OCI-LY1 (cell line): ENCODE data around the gene SULT2B1.

Experiments used
- H2AFZ ChIP-seq: fragments of 200-600 bp; sonication (generic), shearing (Covaris generic); 2 replicates; pipeline ENCODE4 v1.6.0; 2014; ENCODE audit warnings: antibody characterized with exemption, mild to moderate bottlenecking, low read length
- H3F3A ChIP-seq: fragments of 200-600 bp; sonication (generic), shearing (Covaris generic); 2 replicates; pipeline ENCODE4 v1.6.0; 2014; ENCODE audit warnings: mild to moderate bottlenecking, antibody characterized with exemption, low read length, moderate library complexity; ENCODE audit not compliant: insufficient read depth
- H3K27ac ChIP-seq: fragments of 200-600 bp; sonication (generic); 2 replicates; pipeline ENCODE4 v1.5.1; 2014; ENCODE audit warnings: low read length, mixed run types, mild to moderate bottlenecking, low read depth; ENCODE audit not compliant: poor library complexity, severe bottlenecking
- H3K27me3 ChIP-seq: fragments of 200-600 bp; sonication (generic); 2 replicates; pipeline ENCODE4 v1.6.0; 2014; ENCODE audit warnings: antibody characterized with exemption, mild to moderate bottlenecking, low read length, moderate library complexity; ENCODE audit not compliant: insufficient read depth
- H3K36me3 ChIP-seq: fragments of 200-600 bp; sonication (generic); 2 replicates; pipeline ENCODE4 v1.6.1; 2014; ENCODE audit warnings: mild to moderate bottlenecking, antibody characterized with exemption, low read length, moderate library complexity, mixed read lengths; ENCODE audit not compliant: insufficient read depth
- H3K4me1 ChIP-seq: fragments of 200-600 bp; sonication (generic); 2 replicates; pipeline ENCODE4 v1.5.1; 2014; ENCODE audit warnings: mild to moderate bottlenecking, low read length, moderate library complexity; ENCODE audit not compliant: insufficient read depth, severe bottlenecking
- H3K4me2 ChIP-seq: fragments of 200-600 bp; sonication (generic), shearing (Covaris generic); 2 replicates; pipeline ENCODE4 v1.6.1; 2014; ENCODE audit warnings: low read length
- H3K4me3 ChIP-seq: fragments of 200-600 bp; sonication (generic); 2 replicates; pipeline ENCODE4 v1.5.1; 2014; ENCODE audit warnings: low read length, low read depth, mild to moderate bottlenecking, mixed read lengths; ENCODE audit not compliant: poor library complexity, severe bottlenecking
- H3K79me2 ChIP-seq: fragments of 200-600 bp; shearing (Covaris generic); 2 replicates; pipeline ENCODE4 v1.6.1; 2016; ENCODE audit warnings: mixed run types, low read length, mixed read lengths; ENCODE audit not compliant: insufficient read depth
- H3K9ac ChIP-seq: fragments of 200-600 bp; sonication (generic), shearing (Covaris generic); 2 replicates; pipeline ENCODE4 v1.6.1; 2014; ENCODE audit warnings: mild to moderate bottlenecking, low read length, mixed read lengths
- H3K9me2 ChIP-seq: fragments of 200-600 bp; sonication (generic), shearing (Covaris generic); 2 replicates; pipeline ENCODE4 v1.6.1; 2014; ENCODE audit warnings: low read depth, mild to moderate bottlenecking, low read length, mixed read lengths
- H3K9me3 ChIP-seq: fragments of 200-600 bp; shearing (Covaris generic); 2 replicates; pipeline ENCODE4 v1.6.1; 2014; ENCODE audit warnings: low read length, mixed read lengths
- H4K20me1 ChIP-seq: fragments of 200-600 bp; sonication (generic), shearing (Covaris generic); 2 replicates; pipeline ENCODE4 v1.6.0; 2016; ENCODE audit warnings: mild to moderate bottlenecking, low read length; ENCODE audit not compliant: insufficient read depth
- EZH2 ChIP-seq: fragments of 200-600 bp; sonication (generic), shearing (Covaris generic); IDR thresholded peaks from 2 replicates; pipeline ENCODE4 v1.8.0; 2017; ENCODE audit warnings: borderline replicate concordance, mixed run types, mild to moderate bottlenecking, antibody characterized with exemption, low read length, moderate library complexity, mixed read lengths
- TF ChIP-seq, protein P1 (sequence below): fragments of 200-600 bp; sonication (generic), shearing (Covaris generic); IDR thresholded peaks from 2 replicates; pipeline ENCODE4 v1.5.1; 2017; ENCODE audit warnings: mild to moderate bottlenecking, antibody characterized with exemption, low read length, moderate library complexity, mixed read lengths

SULT2B1 gene

DNA sequence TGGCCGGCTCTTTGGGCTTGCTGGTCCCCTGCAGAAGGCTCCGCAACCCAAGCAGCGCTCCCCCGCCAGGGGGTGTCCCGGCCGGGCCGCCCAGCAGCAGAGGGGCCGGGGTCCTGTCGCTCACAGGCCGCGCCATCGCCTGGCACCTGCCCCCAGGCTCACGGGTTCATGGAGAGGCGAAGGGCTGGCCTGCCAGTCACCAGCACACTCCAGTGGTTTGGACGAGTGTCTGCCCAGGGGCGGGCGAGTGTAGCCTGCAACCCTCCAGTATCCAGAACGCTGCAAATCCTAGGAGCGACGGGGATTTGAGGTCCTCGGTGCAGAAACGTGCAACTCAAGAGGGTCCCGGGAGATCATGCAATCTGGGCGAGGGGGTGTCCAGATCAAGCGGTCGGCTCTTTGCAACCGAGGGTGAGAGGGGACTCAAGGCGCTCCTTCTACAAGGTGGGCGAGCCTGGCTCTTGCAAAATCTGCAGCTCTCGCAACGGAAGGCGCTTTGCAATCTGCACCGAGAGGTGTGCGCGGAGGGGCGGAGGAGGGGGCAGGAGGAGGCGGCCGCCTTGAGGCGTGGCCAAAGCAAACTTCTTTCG is 85.0 kb downstream of the SULT2B1 start, which contains the start of gene DBP:
Gene DBP, minus strand, starts transcription at position 521 of the 590 bp plus-strand sequence. Its CDS starts 385 bp downstream, at position 136.
- Histone ChIP-seq H3K4me3 (peak within 1 kb of the TSS; percentile 84), H3K4me2 (peak within 1 kb of the TSS; percentile 93), H2AFZ (no peak within 1 kb of the TSS), H3K9me3 (no peaks in the 10 kb centered on the region), H3K9me2 (no peaks in the 10 kb centered on the region), H3K27me3 (no peaks in the 10 kb centered on the region), H3K79me2 (no peaks in the 10 kb centered on the region), H3K36me3 (no peaks in the 10 kb centered on the region), H4K20me1 (no peaks in the 10 kb centered on the region), H3K9ac (peak within 1 kb of the TSS; percentile 96), H3F3A (0 out of 2 replicates have a peak, but pooled peaks cover 5% of the 10 kb centered on the region), H3K4me1 (peaks cover 53% of the 10 kb centered on the region), H3K27ac (peak within 1 kb of the TSS; percentile 96)
- TF ChIP-seq, protein P1, sequence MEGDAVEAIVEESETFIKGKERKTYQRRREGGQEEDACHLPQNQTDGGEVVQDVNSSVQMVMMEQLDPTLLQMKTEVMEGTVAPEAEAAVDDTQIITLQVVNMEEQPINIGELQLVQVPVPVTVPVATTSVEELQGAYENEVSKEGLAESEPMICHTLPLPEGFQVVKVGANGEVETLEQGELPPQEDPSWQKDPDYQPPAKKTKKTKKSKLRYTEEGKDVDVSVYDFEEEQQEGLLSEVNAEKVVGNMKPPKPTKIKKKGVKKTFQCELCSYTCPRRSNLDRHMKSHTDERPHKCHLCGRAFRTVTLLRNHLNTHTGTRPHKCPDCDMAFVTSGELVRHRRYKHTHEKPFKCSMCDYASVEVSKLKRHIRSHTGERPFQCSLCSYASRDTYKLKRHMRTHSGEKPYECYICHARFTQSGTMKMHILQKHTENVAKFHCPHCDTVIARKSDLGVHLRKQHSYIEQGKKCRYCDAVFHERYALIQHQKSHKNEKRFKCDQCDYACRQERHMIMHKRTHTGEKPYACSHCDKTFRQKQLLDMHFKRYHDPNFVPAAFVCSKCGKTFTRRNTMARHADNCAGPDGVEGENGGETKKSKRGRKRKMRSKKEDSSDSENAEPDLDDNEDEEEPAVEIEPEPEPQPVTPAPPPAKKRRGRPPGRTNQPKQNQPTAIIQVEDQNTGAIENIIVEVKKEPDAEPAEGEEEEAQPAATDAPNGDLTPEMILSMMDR = peak; percentile 39; the same call in 1 of the 2 replicates
- TF ChIP-seq EZH2 = no peak

DNA sequence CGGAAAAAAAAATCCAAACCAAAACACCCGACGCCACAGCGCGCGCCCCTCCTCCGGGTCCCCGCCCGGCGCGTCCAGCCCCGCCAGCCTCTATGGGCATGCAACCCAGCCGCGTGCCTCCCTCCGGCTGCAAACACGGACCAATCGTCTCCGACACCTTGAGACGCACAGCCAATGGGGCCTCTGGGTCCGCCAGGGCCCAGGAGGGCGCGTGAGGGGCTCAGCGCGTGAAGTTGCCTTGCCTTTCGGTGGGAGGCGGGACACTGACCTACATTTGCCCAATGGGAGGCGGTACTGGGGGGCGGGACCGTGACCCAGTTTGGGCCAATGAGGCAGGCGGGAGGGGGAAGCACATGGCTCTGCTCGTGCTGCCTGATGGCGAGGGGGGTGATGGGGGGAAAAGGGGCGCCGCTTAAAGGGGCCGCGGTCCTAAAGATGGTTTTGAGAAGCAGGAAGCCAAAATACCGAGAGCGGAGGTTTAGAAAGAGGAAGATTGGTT is 85.5 kb downstream of the SULT2B1 start:
- Histone ChIP-seq H3K36me3 (no peaks in the 10 kb centered on the region), H3F3A (0 out of 2 replicates have a peak, but pooled peaks cover 5% of the 10 kb centered on the region), H4K20me1 (no peaks in the 10 kb centered on the region), H3K9ac (peak overlapping the region; percentile 73), H3K79me2 (no peaks in the 10 kb centered on the region), H3K4me1 (peaks cover 53% of the 10 kb centered on the region), H3K9me2 (no peaks in the 10 kb centered on the region), H3K27ac (peak overlapping the region; percentile 96), H3K4me2 (peak overlapping the region; percentile 93), H3K9me3 (no peaks in the 10 kb centered on the region), H2AFZ (no peak overlapping the region), H3K27me3 (no peaks in the 10 kb centered on the region), H3K4me3 (peak overlapping the region; percentile 84)
- TF ChIP-seq EZH2 = no peak
- TF ChIP-seq, protein P1 = no peak

DNA sequence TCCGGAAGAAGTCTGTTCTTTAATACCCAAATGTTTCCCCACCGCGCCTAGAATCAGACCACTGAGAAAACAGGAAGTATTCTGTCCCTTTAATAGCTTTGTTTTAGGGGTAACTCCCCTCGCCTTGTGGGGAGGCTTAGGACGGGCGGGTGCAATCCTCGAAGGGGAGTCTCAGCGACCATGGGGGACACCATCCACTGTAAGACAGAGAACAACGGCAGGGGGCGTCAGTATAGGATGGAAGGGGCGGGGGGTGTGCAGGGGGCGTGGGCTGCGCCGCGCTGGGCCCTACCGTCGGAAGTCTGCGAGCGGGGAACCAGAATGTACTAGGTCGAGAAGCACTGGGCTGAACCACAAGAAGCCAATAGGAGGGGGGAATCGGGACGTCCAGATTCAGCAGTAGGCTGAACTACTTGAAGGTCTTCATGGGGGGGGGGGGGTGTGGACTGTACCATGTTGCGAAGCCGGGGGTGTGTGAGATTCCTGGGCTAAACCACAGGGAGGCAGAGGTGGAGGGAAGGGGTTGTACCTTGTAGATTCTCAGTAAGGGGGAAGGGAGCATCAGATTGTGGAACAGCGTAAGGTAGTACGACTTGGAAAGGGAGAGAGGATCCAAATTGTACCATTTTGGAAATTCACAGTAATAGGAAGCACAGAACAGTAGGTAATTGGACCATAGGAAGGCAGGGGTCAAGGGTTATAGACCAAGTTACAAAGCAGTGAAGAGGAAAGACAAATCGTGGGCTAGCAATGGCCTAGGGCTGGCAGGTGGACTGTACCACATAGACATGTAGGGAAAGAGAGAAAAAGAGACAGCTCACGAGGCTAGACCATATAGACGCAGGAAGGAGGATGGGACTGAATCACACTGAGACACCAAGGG is 86.2 kb downstream of the SULT2B1 start:
- H3K9me2 ChIP-seq = no peaks in the 10 kb centered on the region
- no peaks in the 10 kb centered on the region for H3K79me2 ChIP-seq
- H3K9ac ChIP-seq = peak overlapping the region; percentile 73
- peaks cover 48% of the 10 kb centered on the region for H3K4me1 ChIP-seq
- H3K9me3 ChIP-seq = no peaks in the 10 kb centered on the region
- peak overlapping the region; percentile 63 for H3K4me3 ChIP-seq
- TF ChIP-seq EZH2 = no peak
- TF ChIP-seq, protein P1 = peak; percentile 34; the same call in 1 of the 2 replicates
- 0 out of 2 replicates have a peak overlapping the region, but pooled peaks have one; percentile 32 for H2AFZ ChIP-seq
- H3F3A ChIP-seq = 0 out of 2 replicates have a peak, but pooled peaks cover 5% of the 10 kb centered on the region
- H3K27me3 ChIP-seq = no peaks in the 10 kb centered on the region
- no peaks in the 10 kb centered on the region for H4K20me1 ChIP-seq
- H3K27ac ChIP-seq = peak overlapping the region; percentile 96
- peak overlapping the region; percentile 80 for H3K4me2 ChIP-seq
- no peaks in the 10 kb centered on the region for H3K36me3 ChIP-seq
